ENCODE measurements around the gene MTG1.

The MTG1 gene, protein sequence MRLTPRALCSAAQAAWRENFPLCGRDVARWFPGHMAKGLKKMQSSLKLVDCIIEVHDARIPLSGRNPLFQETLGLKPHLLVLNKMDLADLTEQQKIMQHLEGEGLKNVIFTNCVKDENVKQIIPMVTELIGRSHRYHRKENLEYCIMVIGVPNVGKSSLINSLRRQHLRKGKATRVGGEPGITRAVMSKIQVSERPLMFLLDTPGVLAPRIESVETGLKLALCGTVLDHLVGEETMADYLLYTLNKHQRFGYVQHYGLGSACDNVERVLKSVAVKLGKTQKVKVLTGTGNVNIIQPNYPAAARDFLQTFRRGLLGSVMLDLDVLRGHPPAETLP

DNA sequence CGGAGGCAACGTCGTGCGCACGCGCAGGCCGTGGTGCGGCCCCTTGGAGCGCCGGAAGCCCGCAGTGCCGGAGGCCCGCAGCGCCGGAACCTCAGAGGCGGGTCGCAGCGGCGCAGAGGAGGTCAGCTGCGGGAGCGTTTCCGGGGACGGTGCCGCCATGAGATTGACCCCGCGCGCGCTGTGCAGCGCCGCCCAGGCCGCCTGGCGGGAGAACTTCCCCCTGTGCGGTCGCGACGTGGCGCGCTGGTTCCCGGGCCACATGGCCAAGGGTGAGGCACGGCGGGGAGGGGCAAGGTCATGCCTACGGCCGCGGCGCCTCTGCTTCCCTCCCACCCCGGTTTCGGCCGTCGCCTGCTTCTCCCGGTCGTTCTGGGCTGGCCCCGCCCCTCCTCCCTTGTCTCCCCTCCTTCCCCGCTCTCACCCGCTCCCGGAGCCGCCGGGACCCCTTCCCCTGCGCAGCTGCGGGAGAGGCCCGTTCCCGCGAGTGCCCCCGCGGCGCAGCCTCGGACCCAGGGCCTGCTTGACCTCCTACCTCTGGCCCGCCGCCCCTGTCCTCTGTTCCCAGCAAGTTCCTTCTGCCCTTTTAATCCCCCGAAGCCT is at the start of gene MTG1:
Gene MTG1, plus strand, starts transcription at position 94 of the 600 bp plus-strand sequence. Its CDS starts 64 bp downstream, at position 158.
- peak; percentile 93 for DNase-seq (ENCODE audit: low read depth)

DNA sequence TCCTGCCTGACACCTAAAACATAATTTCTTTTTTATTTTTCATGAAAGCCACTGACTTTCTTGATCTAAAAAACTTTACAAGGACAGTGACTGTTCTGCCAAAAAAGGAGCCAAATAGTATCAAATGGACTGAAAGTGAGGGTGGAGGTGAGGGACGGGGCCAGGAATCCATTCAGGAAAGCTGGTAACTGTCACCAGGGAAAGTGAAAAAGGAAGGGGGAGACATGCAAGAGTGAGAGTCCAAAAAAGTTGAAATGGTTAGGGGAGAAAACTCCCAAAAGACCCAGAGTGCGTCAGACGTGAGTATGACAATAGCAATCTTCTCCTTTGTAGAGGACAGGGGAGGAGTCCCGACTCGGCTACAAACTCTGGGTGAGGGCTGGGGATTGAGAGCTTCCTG is 49.7 kb upstream of the MTG1 start:
- DNase-seq (ENCODE audit: low read depth) = no peak

DNA sequence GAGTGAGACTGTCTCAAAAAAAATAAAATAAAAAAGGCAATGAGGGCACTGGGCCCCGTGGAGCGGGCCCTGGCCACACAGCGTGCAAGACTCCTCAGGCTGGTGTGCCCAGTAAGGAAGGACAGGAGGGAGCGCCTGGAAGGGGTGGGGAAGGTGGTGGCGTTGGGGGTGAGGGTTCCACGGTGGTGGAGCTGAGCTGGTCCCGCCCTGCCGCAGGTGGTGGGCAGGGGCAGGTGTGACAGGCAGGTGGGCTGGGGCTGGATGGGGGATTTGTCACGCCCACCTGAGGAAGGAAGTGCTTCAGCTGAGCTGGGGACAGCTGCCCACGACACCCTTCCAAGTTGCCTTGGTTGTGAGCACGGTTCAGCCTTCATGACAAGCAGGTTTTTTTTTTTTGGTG is 47.5 kb upstream of the MTG1 start:
- DNase-seq (ENCODE audit: low read depth) = no peak

DNA sequence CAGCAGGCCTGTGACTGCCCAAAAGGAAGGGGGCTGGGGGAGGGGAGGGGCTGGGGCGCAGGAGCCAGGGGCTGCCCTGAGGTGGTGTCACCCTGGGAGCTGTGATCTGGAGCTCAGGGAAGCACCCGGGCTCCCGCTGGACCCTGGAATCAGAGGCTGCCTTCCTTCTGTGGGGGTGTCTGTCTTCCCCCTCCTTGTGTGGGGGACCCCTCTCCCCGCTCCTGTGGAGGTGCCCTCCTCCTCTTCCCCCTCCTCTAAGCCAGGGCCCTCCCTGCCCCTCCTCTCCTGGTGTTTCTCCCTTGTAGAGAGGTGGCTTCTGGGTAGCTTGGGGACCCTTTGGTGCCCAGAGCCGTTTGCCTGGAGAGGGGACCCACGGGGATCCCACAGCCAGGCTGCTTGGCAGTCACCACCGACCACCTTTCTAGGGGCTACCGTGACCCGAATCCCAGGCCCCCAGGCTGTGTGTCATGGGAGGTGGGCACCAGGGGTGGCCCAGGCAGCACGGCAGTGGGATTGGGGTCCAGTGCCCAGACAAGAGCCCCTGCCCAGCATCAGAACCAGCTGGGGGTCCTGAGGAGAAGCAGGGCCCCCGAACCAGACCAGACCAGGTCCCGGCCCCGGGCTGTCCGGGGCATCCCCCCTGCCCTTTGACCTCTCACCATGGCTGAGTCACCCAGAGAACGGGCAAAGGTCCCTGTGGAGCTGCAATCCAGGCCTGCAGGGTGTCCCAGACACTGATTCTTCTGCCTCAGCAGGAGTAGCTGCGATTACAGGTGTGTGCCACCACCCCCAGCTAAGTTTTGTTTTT is 46.0 kb upstream of the MTG1 start:
- no peak for DNase-seq (ENCODE audit: low read depth)

DNA sequence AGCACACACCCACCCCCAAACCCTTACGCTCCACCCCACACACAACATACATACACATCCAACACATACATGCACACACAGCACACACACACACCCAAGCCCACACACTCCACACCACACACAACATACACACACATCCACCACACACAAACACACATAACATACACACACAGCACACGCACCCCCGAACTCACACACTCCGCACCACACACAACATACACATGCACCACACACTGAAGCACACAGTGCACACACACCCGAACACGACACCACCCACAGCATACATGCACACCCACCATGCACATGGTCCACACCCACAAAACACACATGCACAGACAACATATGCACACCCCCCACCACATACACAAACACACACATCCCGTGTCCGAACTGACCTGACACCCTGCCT is 44.8 kb upstream of the MTG1 start:
- DNase-seq (ENCODE audit: low read depth) = no peak

DNA sequence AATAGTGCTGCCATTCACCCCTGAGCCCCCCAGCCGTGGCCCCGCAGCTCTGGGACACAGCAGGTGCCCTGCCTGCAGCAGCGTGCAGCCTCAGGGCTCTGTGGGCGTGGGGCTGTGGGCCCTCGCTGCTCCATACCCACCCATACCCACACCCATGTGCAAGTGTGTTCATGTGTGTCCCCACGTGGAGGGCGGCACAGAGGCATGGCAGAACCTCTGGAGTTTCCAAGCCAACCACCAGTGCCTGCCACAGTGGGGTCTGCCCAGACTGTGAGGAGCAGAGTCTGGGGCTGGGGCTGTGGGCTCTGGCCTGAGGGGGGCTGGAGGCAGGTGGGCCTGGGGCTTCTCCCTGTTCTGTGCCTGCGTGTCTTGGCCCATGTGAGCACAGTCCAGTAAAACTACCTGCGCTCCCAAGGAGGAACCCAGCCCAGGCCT is 44.4 kb upstream of the MTG1 start:
- no peak for DNase-seq (ENCODE audit: low read depth)

DNA sequence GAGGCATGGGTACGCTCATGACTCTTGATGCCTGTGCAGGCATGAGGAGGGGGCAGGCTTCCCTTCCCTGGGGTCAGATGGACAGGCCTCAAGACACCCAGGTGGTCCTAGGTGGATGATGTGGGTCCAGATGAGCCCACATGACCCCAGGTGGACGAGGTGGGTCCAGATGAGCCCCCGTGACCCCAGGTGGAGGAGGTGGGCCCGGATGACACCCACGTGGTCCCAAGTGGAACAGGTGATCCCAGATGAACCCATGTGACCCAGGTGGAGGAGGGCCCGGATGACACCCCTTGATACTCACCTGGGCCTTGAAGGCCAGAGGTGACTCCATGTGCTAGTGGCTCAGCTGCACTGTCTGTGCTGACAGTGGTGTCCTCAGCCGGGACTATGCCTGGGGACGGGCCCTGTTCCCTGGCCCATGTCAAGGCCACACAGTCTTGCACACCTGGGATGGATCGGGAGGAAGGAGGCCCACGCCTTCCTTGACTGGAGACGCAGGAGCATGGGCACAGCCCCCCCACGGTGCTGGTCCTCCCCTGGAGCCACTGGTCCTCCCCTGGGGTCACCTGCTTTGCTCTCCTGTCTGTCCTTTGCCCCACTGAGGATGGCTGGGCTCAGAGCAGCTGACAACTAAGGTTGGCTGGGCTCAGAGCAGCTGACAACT is 43.5 kb upstream of the MTG1 start:
- DNase-seq (ENCODE audit: low read depth) = no peak

DNA sequence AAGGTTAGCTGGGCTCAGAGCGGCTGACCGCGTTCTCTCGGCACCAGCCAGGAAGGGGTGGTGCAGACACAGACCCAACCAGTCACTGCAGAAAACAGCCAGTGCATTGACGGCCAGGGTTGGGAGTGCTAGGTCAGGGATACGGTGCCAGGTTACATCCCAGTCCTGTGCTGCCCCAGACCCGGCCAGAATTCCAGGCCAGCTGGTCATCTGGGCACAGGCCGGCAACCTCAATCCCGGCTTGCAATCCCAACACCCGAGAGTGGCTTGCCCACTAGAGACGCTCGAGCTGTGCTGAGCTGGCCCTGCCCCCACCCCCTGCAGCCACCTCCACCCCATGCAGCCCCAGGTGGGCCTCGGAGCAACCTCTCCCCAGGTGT is 43.0 kb upstream of the MTG1 start:
- DNase-seq (ENCODE audit: low read depth) = no peak

DNA sequence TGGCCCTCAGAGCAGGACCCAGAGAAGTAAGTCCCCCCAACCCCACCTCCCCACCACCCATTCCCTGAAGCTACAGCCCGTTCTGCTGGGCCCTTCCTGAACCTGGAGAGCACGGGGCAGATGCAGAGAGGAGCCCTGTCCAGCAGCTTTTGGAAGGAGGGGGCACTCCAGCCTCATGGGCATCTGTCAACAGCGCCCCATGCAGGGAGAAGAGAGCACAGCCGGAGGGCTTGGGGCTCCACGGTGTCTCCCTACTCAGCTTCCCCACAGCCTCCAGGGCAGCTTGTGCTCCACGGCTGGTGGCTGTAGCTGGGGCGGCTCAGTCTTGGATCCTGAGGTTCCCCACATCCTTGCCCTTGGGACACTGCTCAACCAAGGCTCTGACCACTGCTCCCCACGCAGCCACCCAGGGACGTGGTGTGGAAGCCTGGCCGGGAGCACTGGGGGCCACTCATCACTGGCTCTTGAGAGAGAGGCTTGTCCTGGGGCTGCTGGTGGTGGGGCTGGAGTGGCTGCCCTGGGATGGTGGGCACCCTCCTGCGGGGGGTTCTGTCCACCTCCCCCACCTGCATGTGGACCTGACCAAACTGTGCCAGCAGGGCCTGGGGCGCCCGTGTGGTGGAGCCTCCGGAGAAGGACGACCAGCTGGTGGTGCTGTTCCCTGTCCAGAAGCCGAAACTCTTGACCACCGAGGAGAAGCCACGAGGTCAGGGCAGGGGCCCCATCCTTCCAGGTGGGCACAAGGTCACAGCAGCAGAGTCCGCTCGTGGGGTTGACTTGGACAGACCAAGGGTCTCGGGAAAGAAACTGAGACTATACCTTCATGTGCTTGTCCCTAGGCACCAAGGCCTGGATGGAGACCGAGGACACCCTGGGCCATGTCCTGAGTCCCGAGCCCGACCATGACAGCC is 42.3 kb upstream of the MTG1 start:
- DNase-seq (ENCODE audit: low read depth) = no peak

DNA sequence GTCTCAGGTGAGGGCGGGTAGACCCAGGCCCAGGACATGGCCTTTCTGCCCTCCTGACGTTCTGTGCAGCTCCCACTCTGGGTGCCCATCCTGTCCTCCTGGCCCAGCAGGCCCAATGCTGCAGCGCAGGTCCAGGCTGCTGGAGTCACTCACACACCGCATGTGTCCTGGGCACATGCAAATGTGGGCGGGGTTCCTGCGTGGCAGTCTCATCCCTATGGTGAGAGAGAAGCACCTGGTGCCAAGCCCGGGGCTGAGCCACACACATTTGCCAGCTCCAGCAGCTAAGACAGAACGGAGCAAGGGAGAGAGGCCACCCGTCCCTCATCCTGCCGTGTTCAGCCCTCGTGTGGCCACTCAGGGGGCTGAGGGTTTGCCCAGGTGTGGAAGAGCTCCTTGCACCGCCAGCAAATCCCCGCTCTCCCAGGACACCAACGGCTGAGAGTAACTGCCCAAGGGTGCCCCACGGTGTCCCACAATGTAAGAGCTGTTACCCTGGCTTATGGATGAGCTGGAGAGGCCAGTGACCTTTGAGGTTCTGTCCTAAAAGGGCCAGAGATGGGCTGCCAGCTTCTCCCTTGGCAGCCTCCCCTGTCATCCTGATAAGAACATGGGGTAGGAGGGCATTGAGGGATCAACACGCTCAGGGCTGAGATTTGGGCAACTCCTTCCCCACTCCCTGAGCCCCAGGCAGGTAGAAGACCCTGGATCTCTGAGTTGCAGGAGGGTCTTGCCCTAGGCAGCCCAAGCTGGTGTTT is 40.6 kb upstream of the MTG1 start:
- DNase-seq (ENCODE audit: low read depth) = no peak

DNA sequence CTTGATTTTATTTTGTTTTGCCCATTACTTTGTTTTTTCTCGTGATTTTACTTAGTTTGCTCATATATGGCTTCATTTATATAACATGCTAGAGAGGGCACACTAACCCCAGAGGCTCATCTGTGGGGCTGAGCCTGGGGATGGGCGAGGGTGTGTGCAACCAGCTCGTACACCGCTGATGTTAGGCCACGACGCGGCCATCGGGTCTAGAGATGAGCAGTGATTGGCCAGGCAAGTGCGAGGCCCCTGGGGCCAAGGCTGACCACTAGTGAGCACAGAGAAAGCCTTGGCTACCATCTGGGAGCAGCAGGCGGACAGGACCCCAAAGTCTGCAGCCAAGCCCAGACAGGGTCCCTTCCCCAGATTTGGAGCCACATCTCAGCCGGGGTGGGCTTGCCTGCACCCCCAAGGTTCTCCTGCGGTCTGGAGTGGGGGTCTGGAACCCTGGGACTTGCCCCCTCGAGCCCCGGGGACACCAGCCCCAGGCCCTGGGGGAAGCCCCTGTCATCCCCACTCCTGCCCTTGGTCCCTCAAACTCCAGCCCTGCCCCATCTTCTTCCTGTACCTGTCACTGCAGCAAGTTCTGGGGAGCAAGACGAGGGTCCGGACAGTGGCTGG is 39.9 kb upstream of the MTG1 start:
- DNase-seq (ENCODE audit: low read depth) = no peak

DNA sequence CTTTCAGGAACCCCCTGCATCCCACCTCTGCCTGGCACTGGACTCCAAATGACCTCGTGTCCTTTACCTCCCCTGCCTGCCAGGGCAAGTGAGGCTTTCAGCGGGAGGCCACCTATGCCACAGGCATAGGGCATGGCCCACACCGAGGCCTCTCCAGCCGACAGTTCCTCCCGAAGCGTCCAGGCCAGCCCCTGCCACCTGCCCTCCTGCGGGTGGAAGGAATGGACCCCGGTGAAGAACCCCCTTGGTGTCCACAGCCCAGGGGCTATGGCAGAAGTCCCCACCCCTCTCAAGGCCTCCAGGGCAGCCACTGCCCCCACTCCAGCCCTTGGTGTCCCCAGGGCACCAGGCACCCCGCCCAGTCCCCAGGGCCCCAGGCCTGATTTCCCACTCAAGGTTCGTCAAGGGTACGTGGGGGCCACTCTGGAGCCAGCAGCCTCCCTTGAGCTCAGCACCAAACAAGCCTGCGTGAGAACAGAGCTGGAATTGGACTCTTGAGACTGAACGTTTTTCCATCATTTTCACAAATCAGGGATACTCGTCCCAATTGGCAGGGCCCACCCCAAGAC is 39.2 kb upstream of the MTG1 start:
- DNase-seq (ENCODE audit: low read depth) = no peak

DNA sequence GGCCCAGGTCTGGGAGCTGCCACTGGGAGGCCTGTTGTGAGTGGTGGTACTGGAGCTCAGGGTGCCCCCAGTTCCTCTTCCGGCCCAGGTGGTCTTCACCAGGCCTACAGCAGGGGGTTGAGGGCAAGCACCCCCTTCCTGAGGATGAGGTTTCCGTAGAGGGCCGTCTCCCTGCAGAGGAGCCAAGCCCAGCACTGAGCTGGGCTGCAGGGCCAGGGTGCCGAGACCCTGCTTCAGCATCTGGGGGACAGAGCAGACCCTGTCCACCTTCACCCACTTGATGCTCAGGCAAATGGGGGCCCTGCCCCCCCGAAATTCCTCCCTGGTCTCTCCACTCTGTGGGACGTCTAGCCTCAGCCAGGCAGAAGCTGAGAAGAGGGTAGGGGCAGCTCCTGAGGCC is 38.7 kb upstream of the MTG1 start:
- no peak for DNase-seq (ENCODE audit: low read depth)

DNA sequence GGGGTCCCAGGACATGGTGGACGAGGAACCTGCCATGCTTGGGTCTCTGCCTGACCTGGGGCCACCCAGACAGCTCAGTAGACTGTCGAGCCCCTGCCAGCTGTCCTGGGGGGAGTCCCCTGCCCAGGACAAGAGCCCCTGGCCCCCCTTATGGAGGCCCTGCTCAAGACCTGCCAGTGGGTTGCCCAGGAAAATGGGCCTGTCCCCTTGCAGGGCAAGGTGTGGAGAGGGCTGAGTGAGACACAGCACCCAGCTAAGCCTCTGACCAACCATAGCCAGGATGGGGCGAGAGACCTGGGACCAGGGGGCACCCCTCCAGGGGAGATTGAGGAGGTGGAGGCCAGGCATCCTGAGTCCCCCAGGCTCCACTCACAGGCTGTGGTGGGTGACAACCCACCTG is 38.0 kb upstream of the MTG1 start:
- no peak for DNase-seq (ENCODE audit: low read depth)

DNA sequence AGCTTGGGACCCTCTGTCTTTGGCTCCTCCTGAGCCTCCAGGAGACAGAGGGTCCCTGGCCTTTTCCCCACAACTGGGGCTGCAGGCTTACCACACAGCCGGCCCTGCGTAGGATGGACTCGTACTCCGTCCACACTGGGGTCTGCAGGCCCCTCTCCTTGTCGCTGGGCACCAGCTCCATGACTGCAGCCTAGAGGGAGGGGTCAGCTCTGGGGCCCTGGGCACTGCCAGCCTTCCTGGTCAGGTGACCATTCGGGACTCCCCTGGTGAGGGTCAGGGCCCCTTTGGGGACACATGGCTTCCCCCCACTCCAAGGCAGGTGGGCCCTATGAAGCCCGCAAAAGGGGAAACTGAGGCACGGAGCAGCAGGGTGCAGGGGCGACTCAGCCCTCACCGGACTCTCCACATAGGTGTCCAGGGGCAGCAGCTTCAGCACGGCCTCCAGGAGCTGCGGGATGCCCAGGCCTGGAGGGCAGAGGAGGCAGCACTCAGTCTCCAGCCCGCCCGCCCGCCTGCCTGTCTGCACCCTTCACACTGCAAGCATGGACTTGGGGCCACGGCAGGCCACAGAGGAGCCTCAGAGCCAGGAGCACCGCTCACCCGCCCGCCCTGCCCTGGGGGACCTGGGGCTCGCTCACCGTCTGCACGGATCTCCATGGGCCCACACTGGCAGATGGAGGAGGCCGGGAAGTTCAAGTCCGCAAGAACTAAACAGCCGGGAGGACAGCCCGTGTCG is 37.2 kb upstream of the MTG1 start:
- DNase-seq (ENCODE audit: low read depth) = no peak

DNA sequence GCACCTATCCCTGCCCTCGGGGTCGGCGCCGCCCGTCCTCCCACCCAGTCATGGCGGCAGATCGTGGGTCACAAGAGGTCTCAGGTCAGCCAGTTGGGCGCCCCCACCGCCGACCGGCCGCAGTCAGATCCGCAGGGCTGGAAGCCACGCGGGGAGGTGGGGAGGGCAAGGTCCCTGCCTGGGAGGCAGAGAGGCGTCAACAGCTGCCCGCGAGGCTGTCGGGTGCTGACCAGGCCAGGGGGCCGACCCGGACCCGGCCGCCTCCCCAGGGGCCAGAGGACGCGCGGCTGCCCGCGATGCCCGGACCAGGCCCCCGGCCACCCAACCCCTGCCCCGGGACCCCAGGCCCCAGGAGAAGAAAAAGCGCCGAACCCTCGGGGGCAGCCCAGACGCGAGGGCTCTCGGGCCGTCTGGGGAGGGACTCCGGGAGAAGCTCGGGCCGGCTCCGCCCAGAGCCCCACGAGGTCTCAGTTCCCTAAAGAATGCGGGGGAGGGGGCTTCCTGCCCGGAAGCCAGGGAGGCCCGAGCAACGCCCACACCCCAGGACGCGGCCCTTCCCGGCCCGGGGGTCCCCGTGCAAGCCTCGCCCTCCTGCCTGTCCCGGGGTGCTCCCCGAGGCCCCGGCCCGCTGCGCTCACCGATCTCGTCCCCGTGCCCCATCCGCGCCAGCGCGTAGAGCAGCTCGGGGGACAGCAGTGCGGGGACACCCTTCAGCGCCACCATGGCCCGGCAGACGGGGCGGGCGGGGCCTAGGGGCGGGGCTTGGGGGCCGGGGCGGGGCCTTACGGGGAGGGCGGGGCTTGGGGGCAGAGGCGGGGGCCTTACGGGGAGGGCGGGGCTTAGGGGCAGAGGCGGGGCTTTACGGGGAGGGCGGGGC is 36.4 kb upstream of the MTG1 start, which contains the start of gene FUOM:
Gene FUOM, minus strand, starts transcription at position 735 of the 877 bp plus-strand sequence. Its CDS starts 12 bp downstream, at position 723.
- DNase-seq (ENCODE audit: low read depth) = peak; percentile 59

DNA sequence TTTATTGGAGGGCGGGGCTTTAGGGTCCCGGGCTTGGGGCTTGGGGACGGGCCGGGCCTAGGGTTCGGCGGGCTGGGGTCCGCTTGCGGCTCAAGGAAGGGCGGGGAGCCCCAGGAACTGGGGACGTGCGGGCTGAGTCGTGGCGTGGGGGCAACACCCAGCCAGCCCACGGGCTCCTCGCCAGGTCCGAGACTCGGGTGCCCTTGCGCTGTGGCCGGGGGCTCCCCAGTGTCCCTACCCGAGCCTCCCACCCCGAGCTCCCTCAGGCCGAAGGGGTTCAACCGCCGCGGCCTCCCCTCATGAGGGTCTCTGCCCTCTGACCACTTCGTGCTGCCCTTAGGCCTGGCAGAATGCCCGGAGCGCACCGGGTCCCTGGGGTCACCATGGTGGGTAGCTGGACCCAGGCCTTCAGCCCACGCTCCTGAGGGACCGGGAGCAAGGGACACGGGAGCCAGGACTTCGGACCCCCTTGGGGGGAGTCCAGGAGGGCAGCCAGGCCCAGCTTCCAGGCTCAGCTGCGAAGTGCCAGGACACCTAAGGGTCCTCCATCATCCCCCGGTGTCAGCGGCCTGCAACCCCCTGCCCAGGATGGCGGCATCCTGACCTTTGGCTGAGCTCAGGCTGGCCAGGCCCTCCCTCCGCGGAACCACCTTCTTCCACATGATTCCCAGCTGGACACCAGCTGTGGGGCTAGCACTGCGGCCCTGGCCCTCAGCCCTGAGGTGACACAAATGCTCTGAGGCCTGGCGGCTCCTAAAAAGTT is 35.6 kb upstream of the MTG1 start:
- DNase-seq (ENCODE audit: low read depth) = no peak
